MCF 10A (cell line): Measurements from ENCODE around the gene PLA2G4B. TPM values are rescaled to one million over a fixed set of nuclear protein-coding genes. Genes with fewer than 3 reads are reported as not detected.

Source experiments
- BruUV-seq: library from RNA; stranded (reverse); fragments of 400-500 nt; replicated peaks from 2 replicates; lab custom pipeline; 2021; lab: Mats Ljungman, UMichigan
- CTCF ChIA-PET: fragments of 300-600 bp; sonication (Branson Sonifier 250); formaldehyde crosslinking; extraction: SDS; loops from one replicate; lab custom pipeline; 2021; ENCODE audit warnings: antibody characterized with exemption, inconsistent platforms; lab: Yijun Ruan, JAX
- POLR2A ChIA-PET: fragments of 300-600, 350-650 bp; sonication (Branson Sonifier 250); formaldehyde crosslinking; extraction: SDS; loops from one replicate; lab custom pipeline; 2020; ENCODE audit warnings: antibody characterized with exemption, inconsistent platforms; lab: Yijun Ruan, JAX
- DNase-seq: peaks from one replicate; pipeline ENCODE4 v3.0.0-alpha.2; 2018; ENCODE audit not compliant: unreplicated experiment
- H3K27ac Mint-ChIP-seq: one replicate; pipeline ENCODE4 v1.8.0; 2022; ENCODE audit warnings: mild to moderate bottlenecking, low read depth, mixed read lengths; ENCODE audit not compliant: unreplicated experiment
- H3K27me3 Mint-ChIP-seq: one replicate; pipeline ENCODE4 v1.8.0; 2022; ENCODE audit warnings: mixed read lengths; ENCODE audit not compliant: insufficient read depth, unreplicated experiment
- H3K36me3 Mint-ChIP-seq: one replicate; pipeline ENCODE4 v1.8.0; 2022; ENCODE audit warnings: mild to moderate bottlenecking, moderate library complexity, mixed read lengths; ENCODE audit not compliant: insufficient read depth, unreplicated experiment
- H3K4me1 Mint-ChIP-seq: one replicate; pipeline ENCODE4 v1.8.0; 2022; ENCODE audit warnings: mixed read lengths; ENCODE audit not compliant: insufficient read depth, unreplicated experiment
- H3K4me3 Mint-ChIP-seq: one replicate; pipeline ENCODE4 v1.8.0; 2022; ENCODE audit warnings: mild to moderate bottlenecking, moderate library complexity, mixed read lengths; ENCODE audit not compliant: unreplicated experiment
- H3K9me3 Mint-ChIP-seq: one replicate; pipeline ENCODE4 v1.8.0; 2022; ENCODE audit warnings: mixed read lengths; ENCODE audit not compliant: unreplicated experiment
- intact Hi-C: fragments of 100-400 bp; cut with micrococcal nuclease; formaldehyde crosslinking; loops from 2 replicates; pipeline ENCODE4 v1.14.1; 2022
- total RNA-seq: library from RNA; stranded (reverse); gene quantifications from 2 replicates; pipeline ENCODE4 v1.2.3, GENCODE V29; 2022
- TF ChIP-seq, protein P1 (sequence below): fragments of 200-600 bp; IDR thresholded peaks from one replicate; pipeline ENCODE4 v1.8.0; 2022; ENCODE audit warnings: antibody characterized with exemption, mild to moderate bottlenecking; ENCODE audit not compliant: unreplicated experiment

The PLA2G4B gene
- total RNA-seq, 1 experiment from 2014 or later = 3.8 TPM

DNA sequence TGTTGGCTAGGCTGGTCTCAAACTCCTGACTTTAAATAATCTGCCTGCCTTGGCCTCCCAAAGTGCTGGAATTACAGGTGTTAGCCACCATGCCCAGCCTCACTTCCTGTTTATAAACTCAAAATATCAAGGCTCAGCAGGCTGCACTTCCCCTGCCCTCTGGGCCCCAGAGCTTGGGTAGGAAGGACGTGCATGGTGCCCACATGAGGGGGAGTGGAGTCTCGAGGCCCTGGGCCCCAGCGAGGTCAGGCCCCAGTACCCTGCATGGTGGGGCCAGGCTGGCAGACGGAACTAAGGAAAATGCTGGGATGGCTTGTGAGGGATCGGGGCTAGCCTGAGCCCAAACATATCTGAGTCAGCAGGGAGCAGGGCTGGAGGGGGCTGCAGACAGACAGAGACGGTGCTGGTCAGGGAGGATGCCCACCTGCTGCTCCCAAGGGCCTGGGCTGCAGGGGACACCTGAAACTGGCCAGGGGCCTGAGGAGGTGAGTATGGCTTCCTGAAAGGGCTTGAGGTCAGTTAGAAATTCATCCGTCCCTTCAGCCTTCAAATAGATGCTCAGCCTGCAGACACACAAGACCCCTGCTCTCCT is 50.1 kb downstream of the PLA2G4B start:
- H3K4me1 Mint-ChIP-seq = no peaks in the 10 kb centered on the region
- ChIA-PET POLR2A (no interaction called here), CTCF (no interaction called here)
- no peaks in the 10 kb centered on the region for H3K9me3 Mint-ChIP-seq
- DNase-seq = no peak
- H3K27me3 Mint-ChIP-seq = no peaks in the 10 kb centered on the region
- H3K36me3 Mint-ChIP-seq = no peaks in the 10 kb centered on the region
- no peak overlapping the region for H3K27ac Mint-ChIP-seq
- intact Hi-C loops = no loop called here
- H3K4me3 Mint-ChIP-seq = no peak overlapping the region
- BruUV-seq = no TSS peak
- TF ChIP-seq, protein P1, sequence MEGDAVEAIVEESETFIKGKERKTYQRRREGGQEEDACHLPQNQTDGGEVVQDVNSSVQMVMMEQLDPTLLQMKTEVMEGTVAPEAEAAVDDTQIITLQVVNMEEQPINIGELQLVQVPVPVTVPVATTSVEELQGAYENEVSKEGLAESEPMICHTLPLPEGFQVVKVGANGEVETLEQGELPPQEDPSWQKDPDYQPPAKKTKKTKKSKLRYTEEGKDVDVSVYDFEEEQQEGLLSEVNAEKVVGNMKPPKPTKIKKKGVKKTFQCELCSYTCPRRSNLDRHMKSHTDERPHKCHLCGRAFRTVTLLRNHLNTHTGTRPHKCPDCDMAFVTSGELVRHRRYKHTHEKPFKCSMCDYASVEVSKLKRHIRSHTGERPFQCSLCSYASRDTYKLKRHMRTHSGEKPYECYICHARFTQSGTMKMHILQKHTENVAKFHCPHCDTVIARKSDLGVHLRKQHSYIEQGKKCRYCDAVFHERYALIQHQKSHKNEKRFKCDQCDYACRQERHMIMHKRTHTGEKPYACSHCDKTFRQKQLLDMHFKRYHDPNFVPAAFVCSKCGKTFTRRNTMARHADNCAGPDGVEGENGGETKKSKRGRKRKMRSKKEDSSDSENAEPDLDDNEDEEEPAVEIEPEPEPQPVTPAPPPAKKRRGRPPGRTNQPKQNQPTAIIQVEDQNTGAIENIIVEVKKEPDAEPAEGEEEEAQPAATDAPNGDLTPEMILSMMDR = no peak

DNA sequence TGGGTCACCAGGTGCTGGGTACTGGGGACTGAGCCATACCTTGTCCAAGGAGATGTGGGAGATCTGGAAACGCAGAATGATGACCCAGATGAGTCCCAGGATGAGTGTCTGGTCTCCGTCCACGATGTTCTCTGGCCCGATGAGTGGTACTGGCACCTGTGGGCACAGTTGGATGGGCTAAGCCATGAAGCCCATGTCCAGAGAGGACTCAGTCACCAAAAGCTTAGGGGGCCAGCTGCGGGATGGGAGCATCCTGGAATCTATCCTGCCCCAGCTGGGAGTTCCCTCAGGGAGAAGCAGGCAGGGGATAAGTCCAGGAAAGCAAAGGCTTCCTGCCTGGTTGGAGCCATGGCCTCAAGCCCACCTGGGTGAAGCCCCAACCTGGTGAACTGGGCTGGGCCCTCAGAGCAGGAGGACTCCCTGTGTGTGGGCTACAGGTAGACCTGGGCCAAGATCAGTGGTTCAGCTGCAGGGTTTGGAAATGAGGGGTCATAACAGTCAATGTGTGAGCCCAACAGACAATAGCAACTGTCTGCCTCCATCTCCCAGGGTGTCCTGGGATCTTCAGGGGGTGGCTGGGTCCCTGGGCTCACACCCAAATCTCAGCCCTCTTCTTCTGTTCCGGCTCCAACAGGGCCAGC is 51.5 kb downstream of the PLA2G4B start:
- Mint-ChIP-seq H3K36me3 (no peaks in the 10 kb centered on the region), H3K9me3 (no peaks in the 10 kb centered on the region), H3K27me3 (no peaks in the 10 kb centered on the region), H3K4me1 (peaks cover 2% of the 10 kb centered on the region), H3K27ac (no peak overlapping the region), H3K4me3 (no peak overlapping the region)
- BruUV-seq = no TSS peak
- DNase-seq = no peak
- TF ChIP-seq, protein P1 = no peak
- CTCF ChIA-PET = no interaction called here
- intact Hi-C loops = no loop called here
- POLR2A ChIA-PET = interaction anchor here (0.5 to 0.6 kb wide), 2 partner anchors 164 to 890 kb away, joined by 3 to 4 read pairs; no protein-coding TSS in a partner anchor

DNA sequence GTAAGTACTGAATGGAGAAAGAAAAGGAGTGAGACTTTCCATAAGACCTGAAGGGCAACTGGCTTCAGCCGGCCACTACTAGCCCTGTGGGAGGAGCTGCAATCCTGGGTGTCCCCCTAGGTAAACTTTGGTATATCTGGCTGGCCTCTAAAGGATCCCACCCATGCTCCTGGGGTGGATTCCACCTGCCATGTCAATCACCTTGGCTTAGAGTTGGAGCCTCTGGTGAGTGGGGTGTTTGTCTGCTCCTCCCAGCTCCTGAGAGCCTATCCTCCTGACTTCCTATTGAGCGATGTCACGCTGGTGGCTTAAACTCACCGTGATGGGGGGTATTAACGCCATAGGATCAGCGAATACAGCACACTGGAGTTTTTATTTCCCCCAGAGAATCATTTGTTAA is 52.6 kb downstream of the PLA2G4B start:
- H3K36me3 Mint-ChIP-seq = no peaks in the 10 kb centered on the region
- peaks cover 6% of the 10 kb centered on the region for H3K4me1 Mint-ChIP-seq
- H3K9me3 Mint-ChIP-seq = no peaks in the 10 kb centered on the region
- H3K27me3 Mint-ChIP-seq = no peaks in the 10 kb centered on the region
- TF ChIP-seq, protein P1 = no peak
- ChIA-PET CTCF (interaction anchor here (0.8 to 1.2 kb wide), 3 partner anchors 11 to 688 kb away, joined by 3 to 5 read pairs (median 4); no protein-coding TSS in a partner anchor), POLR2A (no interaction called here)
- DNase-seq = no peak
- H3K4me3 Mint-ChIP-seq = no peak overlapping the region
- H3K27ac Mint-ChIP-seq = no peak overlapping the region
- no TSS peak for BruUV-seq
- intact Hi-C loops = no loop called here

DNA sequence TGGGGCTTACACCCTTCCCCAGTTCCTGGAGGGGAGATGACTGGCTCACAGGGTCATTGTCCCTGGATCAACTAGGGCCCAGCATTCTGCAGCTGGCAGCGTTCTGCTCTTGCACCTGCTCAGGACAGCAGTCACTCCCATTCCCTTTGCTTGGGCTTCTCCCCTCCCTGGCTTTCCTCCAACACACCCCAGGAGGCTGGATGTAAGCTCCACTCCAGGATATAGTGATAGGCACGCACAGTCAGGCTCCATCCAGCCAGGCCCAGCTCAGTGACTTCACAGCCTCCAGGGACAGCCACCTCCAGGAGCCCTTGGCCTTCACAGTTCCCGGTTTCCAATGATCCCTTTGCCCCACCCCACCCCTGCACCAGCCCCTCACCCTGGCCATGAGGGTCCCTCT is 53.3 kb downstream of the PLA2G4B start:
- H3K4me3 Mint-ChIP-seq = no peak overlapping the region
- H3K9me3 Mint-ChIP-seq = no peaks in the 10 kb centered on the region

More for the DNA sequence above, 53.3 kb downstream of the PLA2G4B start:
- CTCF ChIA-PET = interaction anchor here (0.9 to 1.2 kb wide), 2 partner anchors 13 to 1131 kb away, joined by 4 to 5 read pairs; no protein-coding TSS in a partner anchor
- no peak for DNase-seq
- TF ChIP-seq, protein P1 = no peak
- Mint-ChIP-seq H3K36me3 (no peaks in the 10 kb centered on the region), H3K27ac (no peak overlapping the region), H3K4me1 (peaks cover 6% of the 10 kb centered on the region), H3K27me3 (no peaks in the 10 kb centered on the region)
- POLR2A ChIA-PET = no interaction called here
- BruUV-seq = no TSS peak
- intact Hi-C loops = no loop called here
